RPMI8226 (cell line): ENCODE measurements around the gene RNF175.
"Not testable (repeated sequence)": the region's sequence is repeated elsewhere in the genome, so short reads cannot be mapped to it uniquely, and the experiment has no call there.

Experiments used
- DNase-seq: peaks from one replicate; pipeline ENCODE4 v3.0.0-alpha.2; 2015

Gene RNF175

DNA sequence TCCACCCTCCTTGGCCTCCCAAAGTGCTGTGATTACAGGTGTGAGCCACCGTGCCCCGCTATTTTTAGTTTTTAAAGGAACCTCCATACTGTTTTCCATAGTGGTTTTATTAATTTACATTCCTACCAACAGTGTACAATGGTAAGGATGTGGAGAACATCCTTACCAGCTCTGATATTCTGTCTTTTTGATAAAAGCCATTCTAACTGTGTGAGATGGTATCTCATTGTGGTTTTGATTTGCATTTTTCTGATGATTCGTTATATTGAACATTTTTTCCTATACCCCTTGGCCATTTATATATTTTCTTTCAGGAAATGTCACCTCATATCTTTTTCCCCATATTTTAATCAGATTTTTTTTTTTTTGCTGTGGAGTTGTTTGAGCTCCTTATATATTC is 90.0 kb downstream of the RNF175 start:
- DNase-seq: no peak

DNA sequence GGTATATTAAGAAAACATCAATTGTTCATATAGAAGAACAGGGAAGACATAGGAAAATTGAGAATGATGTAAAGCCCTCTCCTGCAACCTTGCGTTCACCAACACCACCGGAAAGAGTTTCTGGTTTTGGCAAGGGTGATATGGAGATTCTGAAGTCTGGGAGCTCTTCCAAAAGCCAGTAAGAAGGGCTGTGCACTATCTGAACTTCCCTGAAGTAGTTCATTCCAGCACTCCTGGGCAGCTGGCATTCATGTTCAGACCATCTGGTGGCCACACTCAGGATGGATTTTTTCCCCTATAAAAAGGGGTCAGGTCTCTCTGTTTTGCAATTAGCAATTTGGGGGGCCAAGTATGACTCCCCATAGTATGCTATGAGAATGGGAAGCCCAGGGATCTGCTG is 91.2 kb downstream of the RNF175 start:
- DNase-seq: no peak

DNA sequence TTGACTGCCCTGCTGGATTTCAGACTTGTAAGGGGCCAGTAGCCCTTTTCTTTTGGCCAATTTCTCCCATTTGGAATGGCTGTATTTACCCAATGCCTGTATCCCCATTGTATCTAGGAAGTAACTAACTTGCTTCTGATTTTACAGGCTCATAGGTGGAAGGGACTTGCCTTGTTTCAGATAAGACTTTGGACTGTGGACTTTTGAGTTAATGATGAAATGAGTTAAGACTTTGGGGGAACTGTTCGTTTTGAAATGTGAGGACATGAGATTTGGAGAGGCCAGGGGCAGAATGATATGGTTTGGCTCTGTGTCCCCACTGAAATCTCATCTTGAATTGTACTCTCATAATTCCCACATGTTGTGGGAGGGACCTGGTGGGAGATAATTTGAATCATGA is 93.3 kb downstream of the RNF175 start:
- DNase-seq: not testable (repeated sequence)

DNA sequence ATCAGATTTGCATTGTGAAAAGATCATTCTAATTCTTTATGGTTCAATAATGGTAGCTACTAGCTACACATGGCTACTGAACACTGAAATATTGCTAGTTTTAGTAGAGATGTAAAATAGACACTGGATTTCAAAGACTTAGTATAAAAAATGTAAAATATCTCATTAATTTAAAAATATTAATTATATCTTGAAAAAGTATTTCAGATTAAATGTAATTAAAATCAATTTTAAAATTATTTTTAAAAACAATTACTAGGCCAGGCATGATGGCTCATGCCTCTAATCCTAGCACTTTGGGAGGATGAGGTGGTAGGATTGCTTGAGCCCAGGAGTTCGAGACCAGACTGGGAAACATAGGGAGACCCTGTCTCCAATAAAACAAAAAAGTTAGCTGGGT is 96.2 kb downstream of the RNF175 start:
- DNase-seq: no peak

DNA sequence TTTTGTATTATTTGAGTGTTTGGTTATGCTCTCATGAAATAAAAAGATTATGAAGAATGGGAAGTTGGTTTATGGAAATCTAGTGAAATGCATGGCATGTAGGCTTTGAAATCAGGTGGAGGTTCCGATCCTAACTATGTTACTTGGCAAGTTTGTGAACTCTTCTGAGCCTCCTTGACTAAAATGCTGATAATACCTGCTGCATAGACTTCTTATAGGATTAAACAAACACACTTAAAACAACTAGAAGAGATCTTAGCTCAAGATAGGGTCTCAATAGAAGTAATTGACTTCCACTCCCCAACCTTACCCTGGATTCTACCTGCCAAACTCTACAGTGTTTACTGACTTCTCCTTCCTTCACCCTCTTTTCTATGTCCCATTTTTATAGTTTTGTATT is 97.9 kb downstream of the RNF175 start:
- no peak for DNase-seq

DNA sequence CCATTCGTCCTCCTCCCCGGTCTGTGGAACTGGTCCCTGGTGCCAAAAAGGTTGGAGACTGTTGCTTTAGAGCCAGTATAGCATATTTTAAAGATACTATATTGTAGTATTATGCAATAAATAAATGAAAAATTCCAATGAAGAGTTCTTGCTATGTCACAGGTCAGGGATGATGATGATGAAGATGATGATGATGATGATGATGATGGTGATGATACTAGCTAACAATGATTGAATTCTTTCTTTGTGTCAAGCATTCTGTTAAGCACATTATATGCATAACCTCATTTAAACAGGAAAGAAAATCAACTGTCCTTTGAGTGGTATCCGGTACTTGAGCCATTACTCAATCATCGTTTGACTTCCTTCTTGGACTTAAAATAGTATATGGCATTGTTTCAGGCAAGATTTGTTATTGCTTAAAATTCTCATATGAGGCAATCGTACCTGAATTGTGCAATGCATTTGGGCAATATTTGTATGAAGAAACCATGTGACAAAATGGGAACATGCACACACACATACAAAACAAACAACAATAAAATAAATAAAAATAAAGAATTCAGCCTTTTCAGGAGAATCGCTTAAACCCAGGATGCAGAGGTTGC is 98.5 kb downstream of the RNF175 start:
- no peak for DNase-seq
